RKO (cell line): Measurements from ENCODE around the gene CCT8.
A peak's percentile ranks its signal among the peaks of the same experiment; 100 is the strongest.

Experiments used
- DNase-seq: peaks from one replicate; pipeline ENCODE4 v3.0.0-alpha.2; 2016; ENCODE audit warnings: low spot score

Gene CCT8

DNA sequence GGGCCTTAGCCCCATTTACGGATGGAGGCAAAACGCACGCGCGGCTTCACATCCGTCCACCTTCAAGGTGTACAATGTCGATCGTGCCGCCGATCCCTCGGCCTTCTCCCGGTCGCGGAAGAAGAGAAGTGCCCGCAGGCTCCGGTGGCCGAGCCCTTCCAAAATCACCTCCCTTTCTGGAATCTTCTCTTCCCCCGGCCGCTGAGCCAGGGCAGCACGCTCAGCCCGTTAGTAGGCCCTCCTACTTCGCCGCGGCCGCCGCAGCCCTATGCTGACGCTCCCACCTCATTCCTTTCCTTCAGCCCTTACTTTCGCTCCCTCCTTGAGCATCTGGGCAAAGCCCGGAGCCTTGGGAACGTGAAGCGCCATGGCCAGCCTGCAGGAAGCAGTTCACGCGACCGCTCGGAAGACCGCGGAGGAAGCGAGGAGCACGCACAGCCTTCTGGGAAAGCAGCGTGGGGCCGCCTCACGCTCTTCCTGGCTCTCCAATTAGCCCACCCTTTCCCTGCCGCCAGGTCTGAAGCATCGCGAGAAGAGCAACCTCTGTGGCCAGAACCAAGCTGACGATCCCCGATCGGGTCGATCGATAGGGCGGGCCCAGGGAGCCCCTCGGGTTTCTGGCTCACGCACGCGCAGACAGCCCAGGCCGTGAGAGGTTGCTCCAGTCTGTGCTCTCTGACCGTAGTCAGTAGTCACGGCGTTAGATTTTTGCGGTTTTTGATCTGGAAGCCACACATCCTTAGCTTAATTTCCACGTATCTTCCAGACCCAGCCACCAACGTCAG lies at the start of gene CCT8:
Gene CCT8, minus strand, starts transcription at position 427 of the 785 bp plus-strand sequence. Its CDS starts 58 bp downstream, at position 369.
- DNase-seq = peak; percentile 99

DNA sequence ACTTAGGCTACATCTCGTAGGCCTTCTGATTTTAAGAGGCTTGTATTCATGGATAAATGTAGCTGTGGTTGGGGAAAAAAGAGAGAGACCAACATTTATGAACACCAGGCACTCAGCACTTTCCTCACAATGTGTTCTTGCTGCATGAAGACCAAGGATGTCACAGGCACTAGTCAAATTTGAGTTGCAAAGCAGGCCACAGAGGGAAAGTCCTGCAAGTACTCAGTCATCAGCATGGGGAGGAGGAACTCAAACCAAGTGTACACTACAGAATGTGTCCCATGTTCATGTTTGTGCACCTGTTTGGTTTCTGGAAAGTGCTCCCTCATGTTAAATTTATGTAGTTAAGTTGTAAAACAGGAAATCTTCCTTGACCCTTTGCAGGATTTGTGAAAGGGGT lies 48.3 kb upstream of the CCT8 start:
- no peak for DNase-seq

GRCh38 chr21:29117372-29117955 lies 44.0 kb upstream of the CCT8 start:
- no peak for DNase-seq

GRCh38 chr21:29115899-29116298 lies 42.5 kb upstream of the CCT8 start:
- no peak for DNase-seq

GRCh38 chr21:29114765-29115500 lies 41.5 kb upstream of the CCT8 start:
- DNase-seq = no peak

- DNase-seq = no peak
Observed at GRCh38 chr21:29105218-29105617, 31.8 kb upstream of the CCT8 start.

DNA sequence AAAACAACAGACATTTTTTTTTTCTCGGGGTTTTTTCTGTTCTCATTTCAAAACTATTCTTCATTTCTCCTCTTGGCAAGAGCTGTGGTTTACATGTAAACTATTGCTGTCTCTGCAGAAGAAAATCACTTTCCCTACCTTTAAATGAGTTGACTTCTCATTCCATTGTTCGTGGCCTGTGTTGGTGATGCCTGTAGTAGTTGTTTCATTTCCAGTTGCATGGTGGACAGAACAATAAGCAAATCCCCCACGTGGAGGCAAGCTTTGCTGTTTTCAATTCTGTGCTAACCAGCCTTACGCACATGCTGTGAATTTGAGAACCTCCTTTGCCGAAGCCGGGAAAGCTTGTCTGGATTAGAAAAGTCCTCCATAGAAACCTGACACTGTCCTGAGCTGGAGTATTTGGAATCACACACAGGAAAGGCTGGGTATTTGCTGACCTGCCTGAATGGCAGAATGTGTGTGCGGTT lies 30.8 kb upstream of the CCT8 start:
- no peak for DNase-seq

DNA sequence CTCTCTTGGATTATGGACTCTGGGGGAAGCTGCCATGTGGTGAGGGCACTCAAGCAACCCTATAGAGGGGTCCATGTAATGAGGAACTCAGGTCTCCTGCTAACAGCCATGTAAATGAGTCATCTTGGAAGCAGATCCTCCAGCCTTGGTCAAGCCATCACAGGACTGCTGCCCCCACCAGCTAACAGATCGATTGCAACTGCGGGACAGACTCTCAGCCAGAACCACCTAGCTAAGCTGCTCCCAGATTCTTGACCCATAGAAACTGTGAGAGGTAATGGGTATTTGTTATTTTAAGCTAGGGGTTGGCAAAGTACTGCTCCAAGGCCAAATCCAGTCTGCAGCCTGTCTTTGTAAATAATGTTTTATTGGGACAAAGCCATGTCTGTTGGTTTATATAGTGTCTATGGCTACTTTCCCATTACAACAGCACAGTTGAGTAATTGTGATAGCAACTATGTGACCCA lies 29.4 kb upstream of the CCT8 start:
- DNase-seq = no peak

DNA sequence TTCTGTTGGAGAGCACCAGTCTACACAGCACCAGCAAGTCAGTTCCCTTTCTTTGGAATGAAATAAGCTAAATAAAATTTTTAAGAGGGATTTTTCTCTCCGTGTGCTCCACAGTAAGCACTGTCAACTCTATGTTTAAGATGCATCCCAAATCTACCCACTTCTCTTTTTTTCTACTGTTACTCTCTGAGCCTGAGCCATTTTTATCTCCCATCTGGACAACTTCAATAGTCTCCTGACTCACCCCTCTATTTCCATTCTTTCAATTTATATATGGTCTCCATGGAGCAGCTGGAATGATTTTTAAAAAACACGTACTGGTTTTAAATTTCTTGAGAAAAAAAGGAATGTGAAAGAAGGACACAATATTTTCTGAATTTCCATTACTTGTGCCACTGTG lies 24.7 kb upstream of the CCT8 start:
- no peak for DNase-seq

DNA sequence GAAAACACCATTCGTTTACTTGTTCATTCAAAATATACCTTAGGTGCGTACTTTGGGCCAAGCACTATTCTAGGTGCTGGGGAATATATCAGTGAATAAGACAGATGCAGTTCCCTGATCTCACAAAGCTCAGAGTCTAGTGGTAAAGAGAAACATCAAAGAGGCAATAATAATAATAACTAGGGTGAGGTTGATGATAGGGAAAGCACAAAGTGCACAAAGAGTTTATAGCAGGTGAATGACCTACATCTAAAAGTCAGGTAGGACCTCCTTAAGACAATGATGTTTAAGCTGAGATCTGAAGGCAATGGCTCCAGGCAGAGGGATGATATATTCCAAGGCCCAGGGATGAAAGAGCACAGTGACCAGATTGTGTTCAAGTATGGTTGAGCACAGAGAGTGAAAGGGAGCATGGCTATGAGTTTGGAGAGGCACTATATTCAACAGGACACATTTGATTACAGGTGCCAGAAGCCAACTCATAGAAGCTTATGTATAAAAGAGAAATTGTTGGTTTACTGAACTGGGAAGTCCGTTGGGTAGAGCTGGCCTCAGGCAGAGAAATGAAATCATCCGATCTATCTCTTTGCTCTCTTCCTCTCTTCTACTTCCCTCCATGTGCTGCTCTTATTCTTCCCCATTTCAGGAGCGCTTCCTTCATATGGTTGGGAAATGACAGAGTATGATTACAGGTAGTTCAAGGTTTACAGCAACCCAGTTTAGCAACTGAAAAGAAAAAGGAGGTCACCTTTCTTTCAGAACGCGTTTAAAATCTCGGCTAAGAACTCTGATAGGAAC lies 23.0 kb upstream of the CCT8 start:
- DNase-seq = no peak

GRCh38 chr21:29092102-29092959 lies 18.9 kb upstream of the CCT8 start:
- DNase-seq = no peak

- DNase-seq = peak; percentile 81
Observed at GRCh38 chr21:29091033-29091432, 17.6 kb upstream of the CCT8 start.

GRCh38 chr21:29085106-29085752 lies 11.8 kb upstream of the CCT8 start:
- DNase-seq = no peak

GRCh38 chr21:29084372-29084771 lies 10.9 kb upstream of the CCT8 start:
- DNase-seq = no peak

GRCh38 chr21:29083306-29083705 lies 9.9 kb upstream of the CCT8 start:
- DNase-seq = no peak

- no peak for DNase-seq
Observed at GRCh38 chr21:29082046-29082815, 8.8 kb upstream of the CCT8 start.

DNA sequence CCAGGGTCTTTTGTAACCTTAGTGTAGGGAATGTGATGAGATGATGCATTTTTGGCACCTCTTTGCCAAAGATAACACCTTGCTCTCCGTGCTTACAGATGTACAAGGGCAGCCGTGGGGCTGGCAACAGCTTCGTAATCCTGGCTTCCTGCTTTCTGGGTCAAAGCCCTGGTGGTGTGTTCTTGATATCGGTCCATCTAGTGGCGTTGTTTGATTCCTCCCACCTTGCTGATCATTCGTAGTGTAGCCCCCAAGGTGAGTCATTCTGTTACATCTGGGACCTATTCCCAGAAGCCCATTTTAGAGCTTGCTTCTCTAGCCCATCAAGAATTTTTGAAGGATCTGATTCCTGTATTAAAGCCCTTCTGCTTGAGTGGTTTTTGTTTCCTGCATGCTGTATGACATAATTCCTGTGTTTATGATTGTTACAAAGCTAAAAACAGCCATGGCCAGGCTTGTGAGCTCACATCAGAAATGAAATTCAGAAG lies 7.0 kb upstream of the CCT8 start:
- no peak for DNase-seq

- DNase-seq = no peak
Observed at GRCh38 chr21:29078869-29079767, 5.7 kb upstream of the CCT8 start.
